Panc1 (cell line): ENCODE data around the gene OAS3. TPM values are rescaled to one million over a fixed set of nuclear protein-coding genes. Genes with fewer than 3 reads are reported as not detected.
A peak's percentile ranks its signal among the peaks of the same experiment; 100 is the strongest.

ENCODE experiments used
- ATAC-seq: fragments of 200-7000 bp; cut with Tn5 transposase; 2 replicates; pipeline ENCODE4 v1.9.1; 2020; ENCODE audit warnings: mild to moderate bottlenecking, moderate library complexity
- BruUV-seq: library from RNA; stranded (reverse); fragments of 400-500 nt; replicated peaks from 2 replicates; lab custom pipeline; 2021; lab: Mats Ljungman, UMichigan
- CTCF ChIA-PET: fragments of 300-600 bp; sonication (Branson Sonifier 250); formaldehyde crosslinking; loops from one replicate; lab custom pipeline; 2022; ENCODE audit warnings: antibody characterized with exemption; lab: Charles Lee
- POLR2A ChIA-PET: fragments of 300-600 bp; sonication (Branson Sonifier 250); formaldehyde crosslinking; loops from one replicate; lab custom pipeline; 2022; ENCODE audit warnings: antibody characterized with exemption; lab: Charles Lee
- DNase-seq: peaks from one replicate; pipeline ENCODE4 v3.0.0-alpha.2; 2010; ENCODE audit warnings: low read depth, low spot score
- H3K27ac ChIP-seq: 2 replicates; pipeline ENCODE4 v1.5.1; 2011; ENCODE audit warnings: mild to moderate bottlenecking, low read length, inconsistent platforms
- H3K27me3 ChIP-seq: fragments of 200-500 bp; sonication (Bioruptor generic); 2 replicates; pipeline ENCODE4 v1.6.0; 2014; ENCODE audit warnings: low read length, inconsistent platforms; ENCODE audit not compliant: control insufficient read depth, insufficient read depth
- H3K36me3 ChIP-seq: fragments of 200-500 bp; sonication (Bioruptor generic); 2 replicates; pipeline ENCODE4 v1.5.1; 2014; ENCODE audit warnings: inconsistent platforms, mild to moderate bottlenecking, low read length, moderate library complexity; ENCODE audit not compliant: control insufficient read depth, insufficient read depth
- H3K4me1 ChIP-seq: 2 replicates; pipeline ENCODE4 v1.5.1; 2011; ENCODE audit warnings: inconsistent platforms, mild to moderate bottlenecking, low read length, moderate library complexity; ENCODE audit not compliant: control insufficient read depth, insufficient read depth
- H3K4me3 ChIP-seq, 2 experiments: 2 replicates each; pipeline ENCODE4 v1.5.1; 2011 to 2012; ENCODE audit warnings: low read depth in 2 of 2, low read length in 2 of 2, mild to moderate bottlenecking in 2 of 2, inconsistent platforms in 1 of 2, moderate library complexity in 1 of 2
- H3K9me3 ChIP-seq: fragments of 200-500 bp; sonication (Bioruptor generic); 2 replicates; pipeline ENCODE4 v1.5.1; 2014; ENCODE audit warnings: low read depth, mild to moderate bottlenecking, inconsistent platforms, low read length, moderate library complexity; ENCODE audit not compliant: control insufficient read depth, insufficient read depth
- POLR2AphosphoS5 ChIP-seq: IDR thresholded peaks from 2 replicates; pipeline ENCODE4 v1.6.1; 2012; ENCODE audit warnings: mild to moderate bottlenecking, low read depth, low read length, moderate library complexity
- SIN3A ChIP-seq: IDR thresholded peaks from 2 replicates; pipeline ENCODE4 v1.6.1; 2012; ENCODE audit warnings: low read depth, mild to moderate bottlenecking, low read length, moderate library complexity, borderline replicate concordance; ENCODE audit not compliant: insufficient read depth
- TCF7L2 ChIP-seq: IDR thresholded peaks from 2 replicates; pipeline ENCODE4 v1.6.1; 2011; ENCODE audit warnings: mild to moderate bottlenecking, low read depth, low read length, inconsistent platforms
- in situ Hi-C: cut with HindIII; loops from 2 replicates; pipeline ENCODE4 v1.10.0; 2016; ENCODE audit warnings: low sequenced_read_pairs, low pct_unique_long_range_greater_than_20kb
- intact Hi-C: fragments of 100-400 bp; cut with micrococcal nuclease; formaldehyde crosslinking; loops from one replicate; pipeline ENCODE4 v1.10.0; 2022; ENCODE audit not compliant: unreplicated experiment
- total RNA-seq: library from RNA; stranded (reverse); gene quantifications from one replicate; pipeline ENCODE4 v1.2.1, GENCODE V29; 2021; ENCODE audit not compliant: unreplicated experiment
- TF ChIP-seq, protein P1 (sequence below): fragments of 450-650 bp; IDR thresholded peaks from 2 replicates; pipeline ENCODE4 v1.5.1; 2017; ENCODE audit warnings: mild to moderate bottlenecking
- TF ChIP-seq, protein P2 (sequence below), 2 experiments: IDR thresholded peaks; 2 replicates each; pipeline ENCODE4 v1.6.1; 2011 to 2012; ENCODE audit warnings: low read depth in 2 of 2, control low read depth in 1 of 2, low read length in 1 of 2, mild to moderate bottlenecking in 1 of 2, moderate library complexity in 1 of 2; ENCODE audit not compliant: insufficient read depth in 1 of 2

The OAS3 gene
- total RNA-seq, 1 experiment from 2014 or later: 33.3 TPM

DNA sequence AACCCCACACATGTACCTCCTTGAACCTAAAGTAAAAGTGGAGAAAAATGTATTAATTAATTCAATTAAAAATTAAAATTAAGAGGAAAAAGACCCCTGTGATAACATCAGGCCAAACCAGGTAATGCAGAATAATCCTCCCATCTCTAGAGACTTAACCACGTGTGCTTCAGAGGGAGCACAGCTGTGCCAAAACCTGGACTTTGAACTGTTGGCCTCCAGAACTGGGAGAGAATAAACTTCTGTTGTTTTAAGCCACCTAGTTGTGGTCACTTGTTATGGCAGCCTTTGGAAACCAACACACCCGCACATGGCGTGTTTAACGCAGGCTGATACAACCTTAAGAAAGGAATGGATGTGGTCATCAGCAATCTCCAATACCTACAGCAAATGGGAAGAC, 63.9 kb downstream of the OAS3 start:
- intact Hi-C loops (no loop called here), in situ Hi-C loops (no loop called here)
- ChIA-PET POLR2A (interaction anchor here (0.6 kb wide), 1 partner anchor 423 kb away, joined by 3 read pairs; no protein-coding TSS in a partner anchor), CTCF (interaction anchor here (0.7 to 1.3 kb wide), 2 partner anchors 9 to 529 kb away, joined by 3 to 6 read pairs; no protein-coding TSS in a partner anchor)
- no peaks in the 10 kb centered on the region for H3K36me3 ChIP-seq
- no TSS peak for BruUV-seq
- no peak overlapping the region for H3K4me3 ChIP-seq
- TF ChIP-seq, protein P1, sequence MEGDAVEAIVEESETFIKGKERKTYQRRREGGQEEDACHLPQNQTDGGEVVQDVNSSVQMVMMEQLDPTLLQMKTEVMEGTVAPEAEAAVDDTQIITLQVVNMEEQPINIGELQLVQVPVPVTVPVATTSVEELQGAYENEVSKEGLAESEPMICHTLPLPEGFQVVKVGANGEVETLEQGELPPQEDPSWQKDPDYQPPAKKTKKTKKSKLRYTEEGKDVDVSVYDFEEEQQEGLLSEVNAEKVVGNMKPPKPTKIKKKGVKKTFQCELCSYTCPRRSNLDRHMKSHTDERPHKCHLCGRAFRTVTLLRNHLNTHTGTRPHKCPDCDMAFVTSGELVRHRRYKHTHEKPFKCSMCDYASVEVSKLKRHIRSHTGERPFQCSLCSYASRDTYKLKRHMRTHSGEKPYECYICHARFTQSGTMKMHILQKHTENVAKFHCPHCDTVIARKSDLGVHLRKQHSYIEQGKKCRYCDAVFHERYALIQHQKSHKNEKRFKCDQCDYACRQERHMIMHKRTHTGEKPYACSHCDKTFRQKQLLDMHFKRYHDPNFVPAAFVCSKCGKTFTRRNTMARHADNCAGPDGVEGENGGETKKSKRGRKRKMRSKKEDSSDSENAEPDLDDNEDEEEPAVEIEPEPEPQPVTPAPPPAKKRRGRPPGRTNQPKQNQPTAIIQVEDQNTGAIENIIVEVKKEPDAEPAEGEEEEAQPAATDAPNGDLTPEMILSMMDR: peak; percentile 33
- no peak for TF ChIP-seq POLR2AphosphoS5
- no peak for DNase-seq
- no peak overlapping the region for H3K27ac ChIP-seq
- H3K27me3 ChIP-seq: peaks cover 16% of the 10 kb centered on the region
- ATAC-seq: no peak
- no peaks in the 10 kb centered on the region for H3K4me1 ChIP-seq
- H3K9me3 ChIP-seq: no peaks in the 10 kb centered on the region

DNA sequence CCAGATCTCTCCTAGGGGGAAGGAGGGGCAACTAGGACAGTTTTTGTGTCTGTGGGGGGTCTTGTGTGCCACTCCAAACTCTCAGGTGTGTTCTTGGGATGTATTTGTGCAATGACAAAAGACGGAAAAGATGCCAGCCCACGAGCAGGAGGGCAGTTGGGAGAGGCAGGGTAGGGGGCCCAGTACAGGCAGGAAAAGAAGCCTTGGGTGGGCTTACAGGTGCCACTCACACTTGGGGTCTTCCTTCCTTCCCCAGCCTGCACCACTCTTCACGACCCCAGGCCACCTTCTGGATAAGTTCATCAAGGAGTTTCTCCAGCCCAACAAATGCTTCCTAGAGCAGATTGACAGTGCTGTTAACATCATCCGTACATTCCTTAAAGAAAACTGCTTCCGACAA, 64.4 kb downstream of the OAS3 start:
- H3K27me3 ChIP-seq: peaks cover 19% of the 10 kb centered on the region
- no peaks in the 10 kb centered on the region for H3K9me3 ChIP-seq
- DNase-seq (no peak), ATAC-seq (no peak)
- intact Hi-C loops: no loop called here
- in situ Hi-C loops: no loop called here
- BruUV-seq: no TSS peak
- ChIA-PET CTCF (interaction anchor here (0.7 kb wide), 1 partner anchor 529 kb away, joined by 3 read pairs; no protein-coding TSS in a partner anchor), POLR2A (no interaction called here)
- H3K4me1 ChIP-seq: no peaks in the 10 kb centered on the region
- H3K36me3 ChIP-seq: no peaks in the 10 kb centered on the region
- no peak for TF ChIP-seq TCF7L2
- no peak for TF ChIP-seq SIN3A
- TF ChIP-seq, protein P2, sequence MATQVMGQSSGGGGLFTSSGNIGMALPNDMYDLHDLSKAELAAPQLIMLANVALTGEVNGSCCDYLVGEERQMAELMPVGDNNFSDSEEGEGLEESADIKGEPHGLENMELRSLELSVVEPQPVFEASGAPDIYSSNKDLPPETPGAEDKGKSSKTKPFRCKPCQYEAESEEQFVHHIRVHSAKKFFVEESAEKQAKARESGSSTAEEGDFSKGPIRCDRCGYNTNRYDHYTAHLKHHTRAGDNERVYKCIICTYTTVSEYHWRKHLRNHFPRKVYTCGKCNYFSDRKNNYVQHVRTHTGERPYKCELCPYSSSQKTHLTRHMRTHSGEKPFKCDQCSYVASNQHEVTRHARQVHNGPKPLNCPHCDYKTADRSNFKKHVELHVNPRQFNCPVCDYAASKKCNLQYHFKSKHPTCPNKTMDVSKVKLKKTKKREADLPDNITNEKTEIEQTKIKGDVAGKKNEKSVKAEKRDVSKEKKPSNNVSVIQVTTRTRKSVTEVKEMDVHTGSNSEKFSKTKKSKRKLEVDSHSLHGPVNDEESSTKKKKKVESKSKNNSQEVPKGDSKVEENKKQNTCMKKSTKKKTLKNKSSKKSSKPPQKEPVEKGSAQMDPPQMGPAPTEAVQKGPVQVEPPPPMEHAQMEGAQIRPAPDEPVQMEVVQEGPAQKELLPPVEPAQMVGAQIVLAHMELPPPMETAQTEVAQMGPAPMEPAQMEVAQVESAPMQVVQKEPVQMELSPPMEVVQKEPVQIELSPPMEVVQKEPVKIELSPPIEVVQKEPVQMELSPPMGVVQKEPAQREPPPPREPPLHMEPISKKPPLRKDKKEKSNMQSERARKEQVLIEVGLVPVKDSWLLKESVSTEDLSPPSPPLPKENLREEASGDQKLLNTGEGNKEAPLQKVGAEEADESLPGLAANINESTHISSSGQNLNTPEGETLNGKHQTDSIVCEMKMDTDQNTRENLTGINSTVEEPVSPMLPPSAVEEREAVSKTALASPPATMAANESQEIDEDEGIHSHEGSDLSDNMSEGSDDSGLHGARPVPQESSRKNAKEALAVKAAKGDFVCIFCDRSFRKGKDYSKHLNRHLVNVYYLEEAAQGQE (IDR thresholded peaks at IDR 0.05; ENCODE audit: insufficient read depth in 1 of 2, low read depth in 2 of 2, low read length in 1 of 2): no peak
- TF ChIP-seq POLR2AphosphoS5: no peak
- TF ChIP-seq, protein P1: no peak
- H3K4me3 ChIP-seq: no peak overlapping the region
- H3K27ac ChIP-seq: no peak overlapping the region
